ENCODE data around the gene STIMATE. TPM values are rescaled to one million over a fixed set of nuclear protein-coding genes. Genes with fewer than 3 reads are reported as not detected.

Gene STIMATE
- total and polyA plus RNA-seq, 10 of the 15 experiments (the other 5 are each of a cell fraction or from before 2014, with no cell fraction given) = 0.24 to 24.1 (median 15.4) TPM

DNA sequence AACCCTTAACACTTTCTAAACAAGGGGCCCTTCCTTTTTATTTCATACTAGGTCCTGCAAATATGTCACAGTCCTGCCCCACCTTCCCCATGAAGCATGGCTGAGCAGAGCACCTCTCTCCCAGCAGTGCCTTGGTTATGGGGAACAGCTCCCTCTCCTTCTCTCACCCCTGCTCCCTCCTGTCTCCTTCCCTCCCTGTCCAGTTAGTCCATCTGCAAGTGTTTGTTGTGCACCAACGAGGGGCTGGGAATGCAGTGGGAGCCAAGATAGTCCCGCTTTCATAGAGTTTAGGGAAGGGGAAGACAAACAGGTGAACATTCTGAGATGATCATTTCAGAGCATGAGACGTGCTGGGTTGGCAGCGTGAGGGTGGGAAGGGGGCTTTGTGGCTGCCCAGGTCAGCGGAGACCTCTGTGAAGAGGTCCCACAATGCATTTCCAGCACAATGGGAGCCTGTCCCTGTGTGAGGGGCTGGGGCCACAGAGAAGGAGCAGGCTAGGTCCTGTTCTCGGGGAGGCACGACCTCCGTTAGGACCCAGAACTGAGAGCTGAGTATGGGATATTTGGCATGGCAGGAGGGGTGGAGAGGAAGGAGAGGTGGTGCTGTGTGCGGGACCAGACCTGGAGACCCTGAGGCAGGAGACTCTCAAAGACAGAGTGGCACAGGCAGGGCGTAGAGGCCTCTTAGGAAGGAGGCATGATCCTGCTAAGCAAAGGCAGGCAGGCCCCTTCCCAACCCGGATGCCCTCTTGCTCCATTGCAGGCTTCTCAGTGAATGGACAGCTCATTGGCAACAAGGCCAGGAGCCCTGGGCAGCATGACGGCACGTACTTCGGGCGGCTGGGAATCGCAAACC is 108.2 kb downstream of the STIMATE start:
- DNase-seq (ENCODE audit: low read depth, low spot score) (no peak), FAIRE-seq (no peak), ATAC-seq (no peak)
- no TSS peak for BruUV-seq (replicated peaks)
- Histone ChIP-seq H3K27ac (ENCODE audit: control insufficient read depth, insufficient read depth) (no peak overlapping the region), H3K9me3 (replicated peaks; ENCODE audit: control insufficient read depth, insufficient read depth, low read length) (no peaks in the 10 kb centered on the region), H4K20me1 (ENCODE audit: control insufficient read depth, insufficient read depth) (no peaks in the 10 kb centered on the region), H3K36me3 (ENCODE audit: control insufficient read depth in 2 of 2, insufficient read depth in 2 of 2, low read length in 1 of 2) (no peaks in the 10 kb centered on the region), H3K79me2 (ENCODE audit: control insufficient read depth, insufficient read depth, low read length) (no peaks in the 10 kb centered on the region), H3K27me3 (replicated peaks in 1 of 2; ENCODE audit: control insufficient read depth in 2 of 2, insufficient read depth in 2 of 2, low read length in 1 of 2) (no peaks in the 10 kb centered on the region; a peak in 1 of 4 replicates), H3K4me3 (no peak overlapping the region), H2AFZ (ENCODE audit: control insufficient read depth, low read depth, low read length) (no peak overlapping the region), H3K4me2 (ENCODE audit: control insufficient read depth, insufficient read depth) (no peak overlapping the region), H3K9ac (ENCODE audit: control insufficient read depth, insufficient read depth, low read length) (no peak overlapping the region), H3K4me1 (ENCODE audit: control insufficient read depth, insufficient read depth, low read length) (no peaks in the 10 kb centered on the region)
- in situ Hi-C loops (cut with MboI) (no loop called here), intact Hi-C loops (cut with micrococcal nuclease; ENCODE audit: unreplicated experiment) (no loop called here)
- CTCF ChIA-PET = interaction anchor here (1.0 kb wide), 1 partner anchor 9 kb away, joined by 4 read pairs; no protein-coding TSS in a partner anchor
- 61% methylated on average over 16 of the region's 16 CpGs for WGBS (ENCODE audit: insufficient coverage, insufficient replicate concordance, low lambda C conversion rate, missing lambda C conversion rate)
- TF ChIP-seq POLR2AphosphoS5 (IDR thresholded peaks at IDR 0.05; ENCODE audit: low read length) = no peak
- TF ChIP-seq ASH2L (IDR thresholded peaks at IDR 0.05; ENCODE audit: borderline replicate concordance, low read depth) = no peak
- no peak for TF ChIP-seq EGR1 (IDR thresholded peaks at IDR 0.05; ENCODE audit: borderline replicate concordance in 1 of 2, low read depth in 2 of 2, low read length in 2 of 2)
- no peak for TF ChIP-seq WRNIP1 (IDR thresholded peaks at IDR 0.05; ENCODE audit: borderline replicate concordance, low read depth, low read length)
- TF ChIP-seq SIN3A (IDR thresholded peaks at IDR 0.05; ENCODE audit: low read depth, low read length) = no peak
- no peak for TF ChIP-seq CHD2 (IDR thresholded peaks at IDR 0.05; ENCODE audit: borderline replicate concordance, low read depth, low read length)
- TF ChIP-seq, protein P1, sequence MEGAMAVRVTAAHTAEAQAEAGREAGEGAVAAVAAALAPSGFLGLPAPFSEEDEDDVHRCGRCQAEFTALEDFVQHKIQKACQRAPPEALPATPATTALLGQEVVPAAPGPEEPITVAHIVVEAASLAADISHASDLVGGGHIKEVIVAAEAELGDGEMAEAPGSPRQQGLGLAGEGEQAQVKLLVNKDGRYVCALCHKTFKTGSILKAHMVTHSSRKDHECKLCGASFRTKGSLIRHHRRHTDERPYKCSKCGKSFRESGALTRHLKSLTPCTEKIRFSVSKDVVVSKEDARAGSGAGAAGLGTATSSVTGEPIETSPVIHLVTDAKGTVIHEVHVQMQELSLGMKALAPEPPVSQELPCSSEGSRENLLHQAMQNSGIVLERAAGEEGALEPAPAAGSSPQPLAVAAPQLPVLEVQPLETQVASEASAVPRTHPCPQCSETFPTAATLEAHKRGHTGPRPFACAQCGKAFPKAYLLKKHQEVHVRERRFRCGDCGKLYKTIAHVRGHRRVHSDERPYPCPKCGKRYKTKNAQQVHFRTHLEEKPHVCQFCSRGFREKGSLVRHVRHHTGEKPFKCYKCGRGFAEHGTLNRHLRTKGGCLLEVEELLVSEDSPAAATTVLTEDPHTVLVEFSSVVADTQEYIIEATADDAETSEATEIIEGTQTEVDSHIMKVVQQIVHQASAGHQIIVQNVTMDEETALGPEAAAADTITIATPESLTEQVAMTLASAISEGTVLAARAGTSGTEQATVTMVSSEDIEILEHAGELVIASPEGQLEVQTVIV (IDR thresholded peaks at IDR 0.05; ENCODE audit: borderline replicate concordance, partially characterized antibody) = no peak
- no peak for TF ChIP-seq RBBP5 (conservative IDR thresholded peaks at IDR 0.05)
- no peak for TF ChIP-seq FOXM1 (IDR thresholded peaks at IDR 0.05; ENCODE audit: low read depth, low read length)
- TF ChIP-seq IKZF1 (conservative IDR thresholded peaks at IDR 0.05) = no peak
- TF ChIP-seq, protein P2, sequence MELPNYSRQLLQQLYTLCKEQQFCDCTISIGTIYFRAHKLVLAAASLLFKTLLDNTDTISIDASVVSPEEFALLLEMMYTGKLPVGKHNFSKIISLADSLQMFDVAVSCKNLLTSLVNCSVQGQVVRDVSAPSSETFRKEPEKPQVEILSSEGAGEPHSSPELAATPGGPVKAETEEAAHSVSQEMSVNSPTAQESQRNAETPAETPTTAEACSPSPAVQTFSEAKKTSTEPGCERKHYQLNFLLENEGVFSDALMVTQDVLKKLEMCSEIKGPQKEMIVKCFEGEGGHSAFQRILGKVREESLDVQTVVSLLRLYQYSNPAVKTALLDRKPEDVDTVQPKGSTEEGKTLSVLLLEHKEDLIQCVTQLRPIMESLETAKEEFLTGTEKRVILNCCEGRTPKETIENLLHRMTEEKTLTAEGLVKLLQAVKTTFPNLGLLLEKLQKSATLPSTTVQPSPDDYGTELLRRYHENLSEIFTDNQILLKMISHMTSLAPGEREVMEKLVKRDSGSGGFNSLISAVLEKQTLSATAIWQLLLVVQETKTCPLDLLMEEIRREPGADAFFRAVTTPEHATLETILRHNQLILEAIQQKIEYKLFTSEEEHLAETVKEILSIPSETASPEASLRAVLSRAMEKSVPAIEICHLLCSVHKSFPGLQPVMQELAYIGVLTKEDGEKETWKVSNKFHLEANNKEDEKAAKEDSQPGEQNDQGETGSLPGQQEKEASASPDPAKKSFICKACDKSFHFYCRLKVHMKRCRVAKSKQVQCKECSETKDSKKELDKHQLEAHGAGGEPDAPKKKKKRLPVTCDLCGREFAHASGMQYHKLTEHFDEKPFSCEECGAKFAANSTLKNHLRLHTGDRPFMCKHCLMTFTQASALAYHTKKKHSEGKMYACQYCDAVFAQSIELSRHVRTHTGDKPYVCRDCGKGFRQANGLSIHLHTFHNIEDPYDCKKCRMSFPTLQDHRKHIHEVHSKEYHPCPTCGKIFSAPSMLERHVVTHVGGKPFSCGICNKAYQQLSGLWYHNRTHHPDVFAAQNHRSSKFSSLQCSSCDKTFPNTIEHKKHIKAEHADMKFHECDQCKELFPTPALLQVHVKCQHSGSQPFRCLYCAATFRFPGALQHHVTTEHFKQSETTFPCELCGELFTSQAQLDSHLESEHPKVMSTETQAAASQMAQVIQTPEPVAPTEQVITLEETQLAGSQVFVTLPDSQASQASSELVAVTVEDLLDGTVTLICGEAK (IDR thresholded peaks at IDR 0.05; ENCODE audit: borderline replicate concordance) = no peak
- TF ChIP-seq SUZ12 (IDR thresholded peaks at IDR 0.05; ENCODE audit: unreplicated experiment) = no peak
- no peak for TF ChIP-seq BHLHE40 (IDR thresholded peaks at IDR 0.05; ENCODE audit: borderline replicate concordance in 1 of 2, low read depth in 2 of 2, low read length in 1 of 2)
- TF ChIP-seq, protein P3, sequence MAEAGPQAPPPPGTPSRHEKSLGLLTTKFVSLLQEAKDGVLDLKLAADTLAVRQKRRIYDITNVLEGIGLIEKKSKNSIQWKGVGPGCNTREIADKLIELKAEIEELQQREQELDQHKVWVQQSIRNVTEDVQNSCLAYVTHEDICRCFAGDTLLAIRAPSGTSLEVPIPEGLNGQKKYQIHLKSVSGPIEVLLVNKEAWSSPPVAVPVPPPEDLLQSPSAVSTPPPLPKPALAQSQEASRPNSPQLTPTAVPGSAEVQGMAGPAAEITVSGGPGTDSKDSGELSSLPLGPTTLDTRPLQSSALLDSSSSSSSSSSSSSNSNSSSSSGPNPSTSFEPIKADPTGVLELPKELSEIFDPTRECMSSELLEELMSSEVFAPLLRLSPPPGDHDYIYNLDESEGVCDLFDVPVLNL (IDR thresholded peaks at IDR 0.05; ENCODE audit: low read depth, low read length) = no peak
- no peak for TF ChIP-seq SMARCA5 (IDR thresholded peaks at IDR 0.05)
- POLR2A ChIA-PET = interaction anchor here (0.7 kb wide), 1 partner anchor 83 kb away, joined by 4 read pairs; the partner anchor contains the start of gene SPCS1
- SMC1A ChIA-PET (ENCODE audit: uncharacterized antibody, unreplicated experiment) = no interaction called here
- RAD21 ChIA-PET (ENCODE audit: unreplicated experiment) = no interaction called here

Measured in GM12878 (cell line).